Stimulated activated CD4-positive, alpha-beta T cell treated with anti-CD3 and anti-CD28 coated beads, TNF-alpha, amount 100 ng/mL, for 24 hours (primary cell): ENCODE results near the gene WIZ.
"Not testable (repeated sequence)": the region's sequence is repeated elsewhere in the genome, so short reads cannot be mapped to it uniquely, and the experiment has no call there.

Experiments used
- DNase-seq, 3 experiments: peaks; one replicate each; pipeline ENCODE4 v3.0.0-alpha.2; 2020; ENCODE audit warnings: low read depth in 3 of 3

Gene WIZ

GRCh38 chr19:15411351-15411750 is 38.4 kb downstream of the WIZ start:
- not testable (repeated sequence) for DNase-seq

- no peak for DNase-seq
Observed at GRCh38 chr19:15404780-15405211, 45.0 kb downstream of the WIZ start.

GRCh38 chr19:15404097-15404779 is 45.5 kb downstream of the WIZ start:
- no peak for DNase-seq

- DNase-seq = no peak
Observed at GRCh38 chr19:15403151-15403531, 46.6 kb downstream of the WIZ start.

GRCh38 chr19:15402411-15403150 is 47.2 kb downstream of the WIZ start:
- DNase-seq = no peak

- DNase-seq = no peak
Observed at GRCh38 chr19:15401397-15401710, 48.4 kb downstream of the WIZ start.

GRCh38 chr19:15400521-15401396 is 49.0 kb downstream of the WIZ start:
- no peak for DNase-seq

GRCh38 chr19:15399635-15400034 is 50.1 kb downstream of the WIZ start:
- no peak for DNase-seq

GRCh38 chr19:15399234-15399515 is 50.6 kb downstream of the WIZ start:
- DNase-seq = no peak

GRCh38 chr19:15398501-15399233 is 51.1 kb downstream of the WIZ start:
- no peak for DNase-seq

- DNase-seq = no peak
Observed at GRCh38 chr19:15397782-15398181, 52.0 kb downstream of the WIZ start.

- no peak for DNase-seq
Observed at GRCh38 chr19:15397236-15397635, 52.5 kb downstream of the WIZ start.

GRCh38 chr19:15396436-15396835 is 53.3 kb downstream of the WIZ start:
- no peak for DNase-seq

- DNase-seq = not testable (repeated sequence)
Observed at GRCh38 chr19:15395251-15395650, 54.5 kb downstream of the WIZ start.

GRCh38 chr19:15394426-15394825 is 55.3 kb downstream of the WIZ start:
- no peak for DNase-seq

- DNase-seq = no peak
Observed at GRCh38 chr19:15393963-15394362, 55.8 kb downstream of the WIZ start.

- no peak for DNase-seq
Observed at GRCh38 chr19:15390814-15391213, 58.9 kb downstream of the WIZ start.

- DNase-seq = no peak
Observed at GRCh38 chr19:15381864-15382263, 67.9 kb downstream of the WIZ start.

GRCh38 chr19:15381429-15381828 is 68.3 kb downstream of the WIZ start:
- no peak for DNase-seq

GRCh38 chr19:15379999-15380647 is 69.6 kb downstream of the WIZ start:
- DNase-seq = peak in 1 of 3 experiments; percentile 40
